ENCODE data around the gene MTG1.

The MTG1 gene

GRCh38 chr10:133460208-133460769 lies 66.3 kb downstream of the MTG1 start:
- no peak overlapping the region for H3K4me3 ChIP-seq (ENCODE audit: control insufficient read depth, low read depth, low read length)
- DNase-seq (ENCODE audit: low read depth) = no peak
- no peak for TF ChIP-seq CTCF (conservative IDR thresholded peaks at IDR 0.05; ENCODE audit: control insufficient read depth, insufficient read depth, low read depth, low read length)

GRCh38 chr10:133461027-133461426 lies 67.1 kb downstream of the MTG1 start:
- no peak for TF ChIP-seq CTCF (conservative IDR thresholded peaks at IDR 0.05; ENCODE audit: control insufficient read depth, insufficient read depth, low read depth, low read length)
- DNase-seq (ENCODE audit: low read depth) = no peak
- H3K4me3 ChIP-seq (ENCODE audit: control insufficient read depth, low read depth, low read length) = no peak overlapping the region

GRCh38 chr10:133461841-133462240 lies 67.9 kb downstream of the MTG1 start:
- H3K4me3 ChIP-seq (ENCODE audit: control insufficient read depth, low read depth, low read length) = no peak overlapping the region
- TF ChIP-seq CTCF (conservative IDR thresholded peaks at IDR 0.05; ENCODE audit: control insufficient read depth, insufficient read depth, low read depth, low read length) = no peak
- DNase-seq (ENCODE audit: low read depth) = no peak

- no peak for DNase-seq (ENCODE audit: low read depth)
- H3K4me3 ChIP-seq (ENCODE audit: control insufficient read depth, low read depth, low read length) = no peak overlapping the region
- TF ChIP-seq CTCF (conservative IDR thresholded peaks at IDR 0.05; ENCODE audit: control insufficient read depth, insufficient read depth, low read depth, low read length) = no peak
Observed at GRCh38 chr10:133462512-133463305, 68.8 kb downstream of the MTG1 start.

- no peak for TF ChIP-seq CTCF (conservative IDR thresholded peaks at IDR 0.05; ENCODE audit: control insufficient read depth, insufficient read depth, low read depth, low read length)
- no peak for DNase-seq (ENCODE audit: low read depth)
- no peak overlapping the region for H3K4me3 ChIP-seq (ENCODE audit: control insufficient read depth, low read depth, low read length)
Observed at GRCh38 chr10:133464582-133465031, 70.7 kb downstream of the MTG1 start.

- H3K4me3 ChIP-seq (ENCODE audit: control insufficient read depth, low read depth, low read length) = no peak overlapping the region
- no peak for TF ChIP-seq CTCF (conservative IDR thresholded peaks at IDR 0.05; ENCODE audit: control insufficient read depth, insufficient read depth, low read depth, low read length)
- DNase-seq (ENCODE audit: low read depth) = no peak
Observed at GRCh38 chr10:133465191-133465949, 71.4 kb downstream of the MTG1 start.
